MM.1S (cell line): ENCODE results near the gene DPM2.
A peak's percentile ranks its signal among the peaks of the same experiment; 100 is the strongest.

Source experiments
- DNase-seq: peaks from one replicate; pipeline ENCODE4 v3.0.0-alpha.2; 2015
- H2AFZ ChIP-seq: fragments of 300-600 bp; sonication (generic); 2 replicates; pipeline ENCODE4 v1.6.0; 2016; ENCODE audit warnings: antibody characterized with exemption, low read length
- H3F3A ChIP-seq: fragments of 300-600 bp; sonication (generic); 2 replicates; pipeline ENCODE4 v1.6.1; 2016; ENCODE audit warnings: mild to moderate bottlenecking, antibody characterized with exemption, low read length, moderate library complexity, mixed read lengths; ENCODE audit not compliant: insufficient read depth
- H3K27ac ChIP-seq: fragments of 300-600 bp; sonication (generic); 2 replicates; pipeline ENCODE4 v1.5.1; 2016; ENCODE audit warnings: mild to moderate bottlenecking, low read length
- H3K27me3 ChIP-seq: fragments of 300-600 bp; sonication (generic); replicated peaks from 2 replicates; pipeline ENCODE4 v1.6.0; 2016; ENCODE audit warnings: low read length; ENCODE audit not compliant: insufficient read depth
- H3K36me3 ChIP-seq: fragments of 300-600 bp; sonication (generic); replicated peaks from 2 replicates; pipeline ENCODE4 v1.6.1; 2016; ENCODE audit warnings: mild to moderate bottlenecking, low read length, mixed read lengths; ENCODE audit not compliant: insufficient read depth
- H3K4me1 ChIP-seq: fragments of 300-600 bp; sonication (generic); 2 replicates; pipeline ENCODE4 v1.6.1; 2016; ENCODE audit warnings: low read length, mixed read lengths
- H3K4me2 ChIP-seq: fragments of 300-600 bp; sonication (generic); 2 replicates; pipeline ENCODE4 v1.6.0; 2016; ENCODE audit warnings: low read depth, low read length
- H3K4me3 ChIP-seq: fragments of 300-600 bp; sonication (generic); 2 replicates; pipeline ENCODE4 v1.5.1; 2016; ENCODE audit warnings: low read length, mixed read lengths
- H3K79me2 ChIP-seq: fragments of 300-600 bp; sonication (generic); 2 replicates; pipeline ENCODE4 v1.6.1; 2016; ENCODE audit warnings: mixed run types, low read length, mixed read lengths
- H3K9ac ChIP-seq: fragments of 300-600 bp; sonication (generic); 2 replicates; pipeline ENCODE4 v1.6.1; 2016; ENCODE audit warnings: low read length, mixed read lengths
- H3K9me2 ChIP-seq: fragments of 300-600 bp; sonication (generic); replicated peaks from 2 replicates; pipeline ENCODE4 v1.6.1; 2016; ENCODE audit warnings: mild to moderate bottlenecking, low read length, mixed read lengths; ENCODE audit not compliant: insufficient read depth
- H3K9me3 ChIP-seq: fragments of 300-600 bp; sonication (generic); replicated peaks from 2 replicates; pipeline ENCODE4 v1.6.1; 2016; ENCODE audit warnings: mild to moderate bottlenecking, low read length, mixed read lengths; ENCODE audit not compliant: insufficient read depth
- H4K20me1 ChIP-seq: fragments of 300-600 bp; sonication (generic); 2 replicates; pipeline ENCODE4 v1.6.1; 2016; ENCODE audit warnings: mild to moderate bottlenecking, low read length, moderate library complexity, mixed read lengths; ENCODE audit not compliant: insufficient read depth
- EZH2 ChIP-seq: fragments of 300-600 bp; sonication (generic); optimal IDR thresholded peaks from 2 replicates; pipeline ENCODE3; 2017; ENCODE audit warnings: low read depth, mild to moderate bottlenecking, antibody characterized with exemption, low read length, mixed read lengths
- EZH2phosphoT487 ChIP-seq: fragments of 300-600 bp; sonication (generic); IDR thresholded peaks from 2 replicates; pipeline ENCODE4 v1.6.1; 2018; ENCODE audit warnings: antibody characterized with exemption, low read length
- TF ChIP-seq, protein P1 (sequence below): fragments of 300-600 bp; sonication (generic); IDR thresholded peaks from 2 replicates; pipeline ENCODE4 v1.5.1; 2016; ENCODE audit warnings: antibody characterized with exemption, low read length, mixed read lengths

The DPM2 gene

DNA sequence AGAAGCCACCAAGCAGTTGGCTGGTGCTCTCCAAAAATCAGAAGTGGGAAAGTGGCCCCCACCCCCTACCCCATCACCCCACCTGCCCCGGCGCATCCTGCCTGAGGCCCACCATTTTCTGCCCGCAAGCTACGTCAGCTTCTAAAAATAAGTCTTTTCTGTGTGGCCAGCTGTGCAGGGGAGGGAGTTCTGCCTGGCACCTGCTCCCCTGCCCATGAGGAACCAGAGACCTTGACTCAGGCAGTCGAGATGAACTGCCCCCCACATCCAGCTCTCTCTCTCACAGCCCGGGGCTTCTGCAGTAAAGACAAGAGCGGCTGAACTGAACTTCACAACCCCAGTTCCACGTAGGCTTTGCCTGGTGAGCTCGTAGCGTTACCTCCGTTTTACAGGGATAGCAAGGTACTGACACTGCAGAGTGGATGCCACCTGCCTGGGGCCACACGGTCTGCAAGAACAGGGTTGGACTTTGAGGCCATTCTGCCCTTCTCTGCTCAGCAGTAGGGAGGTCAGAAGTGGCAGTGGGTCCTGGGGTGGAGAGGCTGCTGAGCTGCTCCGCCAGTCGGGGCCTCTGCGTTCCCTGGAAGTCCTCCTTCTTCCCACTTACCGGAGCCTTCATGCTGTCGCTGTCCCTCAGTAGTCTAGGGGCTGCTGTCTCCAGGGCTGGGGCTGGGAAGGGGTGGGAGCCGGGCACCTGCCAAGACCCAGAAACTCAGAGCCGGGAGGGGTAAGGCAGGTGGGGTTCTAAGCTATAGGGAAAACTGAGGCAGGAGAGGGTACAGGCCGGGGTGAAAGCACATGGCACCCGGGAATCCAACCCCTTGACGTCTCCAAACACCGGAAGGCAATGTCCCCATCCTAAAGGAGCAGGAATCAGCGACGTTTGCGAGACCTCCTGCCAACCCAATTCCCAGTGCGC, 21.6 kb downstream of the DPM2 start:
- Histone ChIP-seq H2AFZ (peak overlapping the region; percentile 33; the same call in 1 of the 2 replicates), H3K4me3 (peak overlapping the region; percentile 99), H4K20me1 (no peaks in the 10 kb centered on the region), H3F3A (peaks cover 26% of the 10 kb centered on the region), H3K4me2 (peak overlapping the region; percentile 86), H3K79me2 (peaks cover 56% of the 10 kb centered on the region), H3K27ac (peak overlapping the region; percentile 93), H3K4me1 (peaks cover 43% of the 10 kb centered on the region), H3K9me3 (no peaks in the 10 kb centered on the region), H3K9me2 (no peaks in the 10 kb centered on the region), H3K36me3 (peaks cover 3% of the 10 kb centered on the region), H3K9ac (peak overlapping the region; percentile 98), H3K27me3 (no peaks in the 10 kb centered on the region)
- DNase-seq = peak; percentile 87
- TF ChIP-seq, protein P1, sequence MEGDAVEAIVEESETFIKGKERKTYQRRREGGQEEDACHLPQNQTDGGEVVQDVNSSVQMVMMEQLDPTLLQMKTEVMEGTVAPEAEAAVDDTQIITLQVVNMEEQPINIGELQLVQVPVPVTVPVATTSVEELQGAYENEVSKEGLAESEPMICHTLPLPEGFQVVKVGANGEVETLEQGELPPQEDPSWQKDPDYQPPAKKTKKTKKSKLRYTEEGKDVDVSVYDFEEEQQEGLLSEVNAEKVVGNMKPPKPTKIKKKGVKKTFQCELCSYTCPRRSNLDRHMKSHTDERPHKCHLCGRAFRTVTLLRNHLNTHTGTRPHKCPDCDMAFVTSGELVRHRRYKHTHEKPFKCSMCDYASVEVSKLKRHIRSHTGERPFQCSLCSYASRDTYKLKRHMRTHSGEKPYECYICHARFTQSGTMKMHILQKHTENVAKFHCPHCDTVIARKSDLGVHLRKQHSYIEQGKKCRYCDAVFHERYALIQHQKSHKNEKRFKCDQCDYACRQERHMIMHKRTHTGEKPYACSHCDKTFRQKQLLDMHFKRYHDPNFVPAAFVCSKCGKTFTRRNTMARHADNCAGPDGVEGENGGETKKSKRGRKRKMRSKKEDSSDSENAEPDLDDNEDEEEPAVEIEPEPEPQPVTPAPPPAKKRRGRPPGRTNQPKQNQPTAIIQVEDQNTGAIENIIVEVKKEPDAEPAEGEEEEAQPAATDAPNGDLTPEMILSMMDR = no peak
- TF ChIP-seq EZH2 (no peak), EZH2phosphoT487 (no peak)

DNA sequence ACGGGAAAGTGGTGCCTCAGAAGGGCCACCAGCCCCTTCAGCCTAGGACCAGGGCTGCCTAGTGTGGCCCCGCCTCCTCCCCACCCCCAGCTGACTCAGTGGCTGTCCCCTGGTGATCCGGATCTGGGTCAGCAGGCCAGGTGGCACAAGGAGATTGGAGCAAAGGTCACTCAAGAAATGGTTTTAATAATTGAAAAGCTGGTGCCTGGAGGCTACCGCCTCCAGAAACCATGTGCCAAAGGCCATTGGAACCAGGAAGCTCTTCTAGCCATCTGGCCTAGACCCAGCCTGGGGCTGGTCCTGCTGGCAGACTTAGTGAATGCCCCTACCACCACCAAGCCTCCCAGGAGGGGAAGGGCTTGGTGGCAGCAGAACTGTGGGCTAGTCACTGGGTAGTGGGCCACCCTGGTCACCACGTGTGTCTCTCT, 22.3 kb downstream of the DPM2 start:
- Histone ChIP-seq H3K4me1 (peaks cover 48% of the 10 kb centered on the region), H3K9ac (peak overlapping the region; percentile 98), H3K36me3 (peaks cover 8% of the 10 kb centered on the region), H3K79me2 (peaks cover 63% of the 10 kb centered on the region), H3K4me2 (peak overlapping the region; percentile 86), H3K9me3 (no peaks in the 10 kb centered on the region), H3K4me3 (peak overlapping the region; percentile 99), H3K27me3 (no peaks in the 10 kb centered on the region), H4K20me1 (no peaks in the 10 kb centered on the region), H2AFZ (no peak overlapping the region), H3K9me2 (no peaks in the 10 kb centered on the region), H3K27ac (peak overlapping the region; percentile 93), H3F3A (peaks cover 30% of the 10 kb centered on the region)
- DNase-seq = peak; percentile 27
- TF ChIP-seq EZH2 (no peak), EZH2phosphoT487 (no peak)
- TF ChIP-seq, protein P1 = no peak

DNA sequence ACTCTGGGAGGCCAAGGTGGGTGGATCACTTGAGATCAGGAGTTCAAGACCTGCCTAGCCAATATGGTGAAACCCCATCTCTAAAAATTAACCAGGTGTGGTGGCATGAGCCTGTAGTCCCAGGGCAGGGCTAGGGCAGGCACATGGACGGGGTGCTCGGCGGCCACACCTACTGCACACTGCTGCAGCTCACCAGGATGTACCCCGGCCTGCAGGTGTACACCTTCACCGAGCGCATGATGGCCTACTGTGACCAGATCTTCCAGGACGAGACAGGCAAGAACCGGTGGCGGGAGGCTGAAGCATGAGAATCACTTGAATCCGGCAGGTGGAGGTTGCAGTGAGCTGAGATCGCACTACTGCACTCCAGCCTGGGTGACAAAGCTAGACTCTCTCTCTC, 24.0 kb downstream of the DPM2 start:
- DNase-seq = no peak
- peaks cover 71% of the 10 kb centered on the region for H3K79me2 ChIP-seq

More for the DNA sequence above, 24.0 kb downstream of the DPM2 start:
- no peak overlapping the region for H3K4me2 ChIP-seq
- no peak overlapping the region for H3K4me3 ChIP-seq
- H3K9me2 ChIP-seq = no peaks in the 10 kb centered on the region
- H3K27me3 ChIP-seq = no peaks in the 10 kb centered on the region
- H2AFZ ChIP-seq = no peak overlapping the region
- peaks cover 30% of the 10 kb centered on the region for H3F3A ChIP-seq
- H3K4me1 ChIP-seq = peaks cover 48% of the 10 kb centered on the region
- H3K27ac ChIP-seq = no peak overlapping the region
- no peak for TF ChIP-seq EZH2
- TF ChIP-seq EZH2phosphoT487 = no peak
- TF ChIP-seq, protein P1 = no peak
- no peaks in the 10 kb centered on the region for H3K9me3 ChIP-seq
- no peaks in the 10 kb centered on the region for H4K20me1 ChIP-seq
- H3K9ac ChIP-seq = no peak overlapping the region
- H3K36me3 ChIP-seq = peaks cover 12% of the 10 kb centered on the region
